Activated CD8-positive, alpha-beta memory T cell treated with anti-CD3 and anti-CD28 coated beads, Interleukin-2, amount 50 U/mL, for 24 hours (primary cell): Measurements from ENCODE around the gene LRRC75A.

ENCODE experiments used
- DNase-seq: peaks from one replicate; pipeline ENCODE4 v3.0.0-alpha.2; 2020; ENCODE audit errors: extremely low read depth

LRRC75A gene

DNA sequence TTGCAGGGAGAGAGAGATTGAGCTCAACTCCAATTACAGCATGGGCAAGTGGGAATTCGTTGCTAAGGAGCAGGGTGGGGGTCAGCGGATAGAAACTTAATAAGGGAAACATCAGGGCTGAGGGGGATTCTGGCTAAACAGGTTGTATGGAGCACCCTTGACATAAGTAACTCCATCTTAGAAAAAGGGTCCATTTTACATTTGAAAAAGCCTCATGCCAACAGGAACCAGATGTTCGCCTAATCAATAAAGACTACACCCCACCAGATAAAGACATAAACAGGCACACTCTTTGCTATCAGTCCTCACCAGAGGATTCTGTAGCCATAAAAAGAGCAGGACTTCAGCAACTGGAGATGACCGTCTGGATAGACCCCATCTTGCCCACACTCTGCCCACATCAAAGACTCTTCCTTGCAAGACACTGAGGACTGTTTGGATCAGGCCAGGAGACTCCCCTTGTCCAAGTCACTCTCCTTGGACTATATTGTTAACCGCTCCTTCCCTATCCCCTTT is 1.6 kb upstream of the LRRC75A start:
- no peak for DNase-seq

DNA sequence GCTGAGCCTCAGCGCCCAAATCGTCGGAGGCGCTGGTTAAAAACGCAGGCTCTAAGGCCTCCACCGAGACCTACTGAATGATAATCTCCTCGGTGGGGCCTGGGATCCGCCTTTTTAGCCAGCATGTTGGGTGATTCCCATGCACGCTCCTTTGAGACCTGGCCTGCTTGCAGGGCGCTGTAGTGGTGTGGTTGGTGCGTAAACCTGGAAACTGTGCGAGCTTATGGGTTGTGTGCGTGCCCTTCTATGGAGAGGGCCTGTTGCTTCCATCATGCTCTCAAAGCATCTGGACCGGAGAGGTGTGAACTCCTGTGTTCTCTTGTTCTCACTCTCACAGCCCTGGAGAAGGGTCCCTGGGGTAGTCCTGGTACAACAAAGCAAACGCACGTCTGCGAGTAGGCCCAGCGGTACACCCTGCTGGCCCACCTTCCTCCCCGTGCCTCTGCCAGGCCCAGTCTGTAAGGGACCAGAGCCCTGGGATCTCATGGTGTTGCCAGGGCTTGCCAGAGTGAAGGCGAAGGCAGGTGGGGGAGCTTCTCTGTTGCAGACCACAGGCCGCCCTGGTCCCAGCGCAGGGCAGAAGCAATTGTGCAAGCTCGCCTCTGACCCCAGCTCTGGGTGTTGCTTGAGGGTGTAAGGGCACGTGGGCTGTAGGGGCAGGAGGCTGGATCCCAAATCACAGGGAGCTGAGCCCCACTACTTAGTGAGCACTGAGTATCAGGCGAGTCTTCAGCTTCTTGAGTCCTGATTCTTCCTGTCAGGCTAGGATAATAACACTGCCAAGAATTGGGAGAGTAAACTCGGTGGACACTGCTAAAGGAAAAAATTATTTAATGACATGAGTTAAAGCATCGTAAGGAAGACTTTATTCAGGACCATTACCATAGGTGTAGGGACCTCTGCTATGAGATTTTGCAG is 879 bp upstream of the LRRC75A start:
- DNase-seq: no peak

DNA sequence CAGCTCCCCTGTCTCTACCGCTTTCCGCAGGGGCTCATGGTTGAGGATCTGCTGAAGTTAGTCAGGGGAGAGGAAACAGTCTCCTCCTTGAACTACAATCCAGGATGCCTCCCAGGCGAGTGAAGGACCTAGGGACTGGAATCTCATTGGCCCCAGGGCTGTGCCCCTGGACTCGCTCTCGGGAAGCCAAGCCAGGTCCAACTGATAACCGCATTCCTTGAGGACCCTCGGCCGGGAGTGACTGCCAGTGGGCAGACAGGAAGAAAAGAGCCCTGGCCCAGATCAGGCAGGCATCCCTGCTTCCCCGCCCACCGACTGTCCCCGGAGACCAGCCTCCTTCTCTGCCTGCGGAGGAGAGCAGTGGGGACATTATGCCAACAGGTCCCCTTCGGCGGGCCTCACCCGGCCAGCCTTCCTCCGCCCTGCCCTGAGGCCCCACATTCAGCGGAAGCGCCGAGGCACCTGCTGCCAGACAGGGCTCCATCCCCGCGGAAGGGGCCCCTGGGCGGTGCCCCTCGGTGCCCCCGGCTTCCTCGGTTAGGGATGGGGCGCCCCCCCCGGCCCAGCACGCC is 776 bp downstream of the LRRC75A start:
- no peak for DNase-seq

DNA sequence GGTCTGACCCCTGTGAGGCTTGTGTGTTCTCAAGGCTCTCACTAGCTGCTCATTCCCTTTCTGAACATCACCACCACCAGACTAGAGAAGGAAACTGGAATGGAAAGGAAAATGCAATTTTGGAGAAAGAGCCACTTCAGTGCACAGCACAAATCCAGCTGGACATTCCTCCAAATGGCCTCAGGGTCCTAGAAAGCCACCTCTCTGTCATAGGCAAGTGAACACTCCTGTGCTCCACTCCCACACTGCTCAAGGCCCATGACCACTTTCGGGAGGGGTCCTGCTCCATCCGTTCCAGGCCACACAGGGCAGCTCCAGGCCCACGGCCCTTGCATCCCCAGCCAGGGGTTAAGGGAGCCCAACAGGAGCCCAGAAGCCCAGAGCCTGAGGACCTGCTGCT is 2.6 kb downstream of the LRRC75A start:
- DNase-seq: no peak

DNA sequence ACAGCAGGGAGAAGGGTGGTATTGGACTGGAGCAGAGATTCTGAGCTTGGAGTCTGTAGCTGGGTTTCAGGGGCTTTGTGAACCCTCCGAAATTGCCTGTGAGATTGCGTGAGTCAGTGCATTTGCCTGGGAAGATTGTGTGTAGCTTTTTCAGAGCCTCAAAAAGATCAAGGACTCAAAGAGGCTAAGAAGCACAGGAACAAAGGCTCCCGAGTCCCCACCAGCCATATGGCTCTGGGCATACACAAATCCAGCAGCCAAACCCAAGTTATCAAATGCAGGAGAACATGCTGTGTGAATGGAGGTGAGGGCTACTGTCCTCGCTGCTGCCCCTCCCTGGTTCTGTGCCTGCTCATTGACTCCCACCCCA is 3.0 kb downstream of the LRRC75A start:
- DNase-seq: no peak

DNA sequence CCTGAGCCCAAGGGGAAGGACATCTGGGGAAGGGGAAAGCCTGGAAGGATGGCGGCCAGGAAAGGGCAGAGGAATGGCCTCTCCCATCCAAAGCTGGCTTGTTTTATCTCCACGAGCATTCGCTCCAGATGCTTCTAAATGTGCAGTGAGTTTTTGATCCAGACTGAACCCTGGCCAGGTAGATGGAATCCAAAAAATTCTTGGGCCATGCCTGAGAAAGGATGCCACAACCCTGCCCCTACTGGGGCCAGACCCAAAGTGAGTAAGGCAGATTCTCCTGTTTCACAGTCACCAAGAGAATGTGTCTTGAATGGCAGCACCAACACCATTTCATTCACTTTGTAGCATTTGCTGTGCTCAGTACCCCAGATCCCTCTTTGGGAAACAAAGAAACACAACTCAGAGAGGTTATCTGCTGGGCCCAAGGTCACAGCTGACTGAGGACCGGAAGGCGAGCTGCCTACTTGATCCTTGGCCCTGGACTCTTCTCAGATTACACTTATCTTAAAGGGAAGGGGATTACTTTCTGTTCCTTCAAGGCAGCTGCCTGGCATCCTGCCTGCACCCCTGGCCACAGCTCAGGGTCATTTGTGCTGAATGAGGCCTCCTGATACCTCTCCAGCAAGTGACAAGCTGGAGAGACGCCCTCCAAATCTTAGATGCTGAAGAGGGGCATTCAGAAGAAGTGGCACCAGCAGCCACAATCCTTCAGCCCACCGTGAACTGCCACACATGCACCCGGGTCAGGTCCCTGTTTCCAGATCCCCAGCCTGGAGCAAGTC is 3.6 kb downstream of the LRRC75A start:
- no peak for DNase-seq

DNA sequence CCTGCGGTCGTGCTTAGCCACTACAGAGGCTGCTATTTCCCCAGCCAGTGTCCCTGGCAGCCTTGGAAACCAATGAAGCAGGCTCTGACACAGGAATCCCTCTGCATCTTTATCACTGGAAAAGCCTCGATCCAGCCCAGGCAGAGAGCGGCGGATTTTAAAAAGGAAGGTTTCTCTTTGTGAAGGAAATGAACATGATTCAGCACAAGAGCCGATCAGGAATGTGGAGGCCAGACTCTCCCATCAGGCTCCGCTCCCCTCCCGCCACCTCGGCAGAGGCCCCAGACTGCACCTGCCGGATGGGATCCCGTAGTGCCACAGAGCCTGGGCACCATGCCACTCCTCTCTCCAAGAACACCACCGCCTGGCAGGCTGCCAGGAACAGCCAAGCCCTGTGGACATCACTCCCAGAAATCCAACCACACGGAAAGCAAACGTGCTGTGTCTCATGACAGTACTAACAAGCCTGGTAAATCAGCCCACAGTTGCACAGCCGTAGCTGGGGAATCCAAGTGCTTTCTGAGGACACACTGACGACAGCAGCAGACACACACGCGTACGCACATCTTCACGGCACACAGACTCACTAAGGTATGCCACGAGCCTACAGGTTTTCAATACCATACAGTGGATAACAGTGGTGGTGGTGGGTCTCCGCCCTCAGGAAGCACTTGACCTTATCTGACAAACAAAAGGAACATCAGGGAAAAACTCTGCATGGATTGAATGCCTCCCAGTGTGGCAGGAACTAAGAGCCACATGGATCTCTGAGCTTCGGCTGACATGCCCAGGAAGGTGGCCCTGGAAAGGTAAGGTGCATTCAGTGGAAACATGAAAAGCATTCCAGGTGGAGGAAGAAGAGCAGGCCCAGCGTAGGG is 5.4 kb downstream of the LRRC75A start:
- no peak for DNase-seq

DNA sequence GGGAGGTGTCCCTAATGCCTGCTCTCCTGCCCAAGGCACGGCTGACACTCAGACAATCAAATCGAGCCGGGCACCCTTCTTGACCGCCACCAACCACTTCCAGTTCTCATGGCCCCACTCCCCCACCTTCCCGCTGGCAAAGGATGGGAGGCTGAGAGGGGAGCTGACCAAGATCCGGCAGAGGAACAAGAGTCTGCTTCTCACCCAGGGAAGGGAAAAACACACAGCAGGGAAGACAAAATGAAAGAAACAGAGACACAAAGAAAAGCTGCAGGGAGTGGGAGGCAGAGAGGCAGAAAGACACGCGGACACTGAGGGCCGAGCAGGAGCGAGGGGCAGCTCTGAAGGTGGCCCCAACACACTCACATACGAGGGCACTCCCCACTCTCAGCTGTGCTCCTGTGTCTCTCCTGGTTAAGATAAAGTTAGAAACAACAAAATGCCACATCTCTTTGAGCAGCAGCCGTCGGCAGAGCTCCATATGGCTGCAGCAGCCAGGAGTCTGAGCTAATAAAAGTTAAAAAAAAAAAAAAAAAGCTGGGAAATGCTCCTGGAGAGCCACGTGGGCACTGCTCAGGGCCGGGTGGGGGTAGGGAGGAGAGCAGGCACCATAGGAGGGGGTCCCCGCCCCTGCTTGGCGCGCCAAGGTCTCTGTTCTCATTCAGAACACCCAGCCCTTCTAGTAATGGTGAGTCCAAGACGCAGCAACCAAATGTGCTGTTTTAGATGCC is 7.4 kb downstream of the LRRC75A start:
- no peak for DNase-seq

DNA sequence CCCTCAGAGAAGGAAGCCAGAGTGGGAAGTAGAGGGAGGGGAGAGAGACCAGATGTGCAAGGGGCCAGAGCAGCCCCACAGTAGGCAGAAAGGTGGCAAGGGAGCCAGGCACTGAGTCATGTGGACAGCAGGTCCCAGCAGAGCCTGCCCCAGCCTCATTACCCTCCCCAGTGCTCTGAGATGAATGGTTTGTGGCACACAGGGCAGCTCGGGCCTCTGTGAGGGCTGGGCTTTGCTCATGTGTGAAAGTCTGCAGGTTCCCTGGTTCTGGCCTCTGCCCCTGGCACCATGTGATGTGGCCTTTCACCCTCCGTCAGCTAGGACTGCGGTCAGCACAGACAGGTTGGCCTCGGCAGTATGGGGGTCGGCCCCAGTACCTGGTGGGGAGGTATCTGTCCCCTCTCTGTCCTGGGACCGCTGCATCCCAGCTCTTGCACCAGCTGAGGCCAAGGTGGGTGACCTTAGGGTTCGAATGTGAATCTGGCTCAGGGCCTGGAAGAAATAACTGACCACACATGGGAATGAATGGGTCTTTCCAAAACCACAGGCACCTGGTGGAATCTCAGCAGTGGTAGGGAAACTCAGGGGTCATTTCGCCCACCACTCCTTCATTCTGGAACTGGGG is 8.9 kb downstream of the LRRC75A start:
- DNase-seq: no peak

DNA sequence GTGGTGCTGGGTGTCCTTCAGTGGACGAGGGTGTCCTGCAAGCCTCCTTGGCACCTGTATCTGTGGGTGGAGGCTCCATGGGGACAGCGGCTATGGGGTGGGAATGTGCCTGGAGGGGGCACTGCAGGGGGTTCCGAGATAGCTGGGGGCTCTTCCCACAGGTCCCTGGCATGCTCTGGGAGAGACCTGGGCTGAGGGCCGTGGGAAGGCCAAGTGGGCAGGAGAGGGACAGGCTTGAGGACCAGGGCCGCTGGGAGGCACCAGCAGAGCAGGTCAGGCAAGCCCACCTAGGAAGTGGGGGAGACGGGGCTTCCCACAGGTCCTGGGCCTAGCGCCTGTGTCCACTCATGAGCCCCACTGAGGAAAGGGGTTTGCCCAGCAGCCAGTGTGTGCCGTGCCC is 9.7 kb downstream of the LRRC75A start:
- no peak for DNase-seq

DNA sequence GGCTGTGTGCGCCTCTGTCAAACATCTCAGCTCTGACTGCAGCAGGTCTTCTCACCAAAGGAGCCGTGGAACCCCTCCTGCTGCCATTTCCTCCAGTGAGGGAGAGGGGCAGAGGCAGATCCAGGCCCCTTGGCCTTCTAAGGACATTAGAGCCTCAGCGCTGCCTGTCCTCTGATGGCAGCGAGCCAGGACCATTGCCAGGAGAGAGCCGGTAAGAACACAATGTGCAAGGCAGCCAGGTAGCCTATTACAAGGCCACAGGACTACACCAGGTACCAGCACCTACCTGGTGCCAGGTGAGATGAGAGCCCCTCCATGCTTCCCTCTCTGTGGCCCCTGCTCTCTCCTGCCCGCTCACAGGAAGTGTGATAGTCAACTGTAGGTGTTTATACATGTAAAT is 11.0 kb downstream of the LRRC75A start:
- no peak for DNase-seq

DNA sequence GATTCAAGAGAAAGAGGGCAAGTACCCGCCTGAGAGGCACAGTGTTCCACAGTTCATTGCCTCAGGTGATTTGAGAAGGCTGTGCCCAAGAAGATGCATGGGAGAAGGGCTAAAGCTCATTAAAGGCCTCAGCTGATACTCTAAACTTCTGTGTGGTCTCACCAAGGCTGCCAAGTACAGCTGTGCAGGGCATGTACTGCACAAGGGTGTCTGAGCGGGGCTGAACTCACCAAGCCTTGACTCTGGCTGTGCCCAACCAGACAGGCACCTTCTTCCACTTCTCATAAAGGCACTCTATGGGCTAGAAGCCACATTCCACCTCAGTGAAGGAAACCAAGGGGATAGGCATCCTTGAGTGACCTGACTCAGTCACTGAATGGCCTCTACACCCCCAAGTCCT is 12.7 kb downstream of the LRRC75A start:
- no peak for DNase-seq

DNA sequence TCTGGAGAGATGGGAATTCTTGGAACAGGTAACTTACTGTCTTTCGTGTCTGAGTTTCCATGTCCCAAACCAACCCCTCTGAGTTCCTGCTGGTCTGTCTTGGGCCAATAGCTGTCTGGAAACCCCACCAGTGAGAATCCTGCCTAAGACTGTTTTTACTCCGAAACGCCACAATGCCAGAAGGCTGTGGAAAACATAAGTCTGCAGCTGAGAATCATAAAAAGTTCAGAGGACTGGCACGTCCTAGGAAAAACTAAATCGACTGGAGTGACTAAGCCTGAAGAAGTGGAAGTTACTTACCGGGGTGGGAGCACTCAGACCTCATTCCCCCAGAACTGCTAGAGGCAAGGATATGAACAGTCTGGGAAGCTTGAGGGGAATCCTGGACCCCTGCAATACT is 13.3 kb downstream of the LRRC75A start:
- no peak for DNase-seq

DNA sequence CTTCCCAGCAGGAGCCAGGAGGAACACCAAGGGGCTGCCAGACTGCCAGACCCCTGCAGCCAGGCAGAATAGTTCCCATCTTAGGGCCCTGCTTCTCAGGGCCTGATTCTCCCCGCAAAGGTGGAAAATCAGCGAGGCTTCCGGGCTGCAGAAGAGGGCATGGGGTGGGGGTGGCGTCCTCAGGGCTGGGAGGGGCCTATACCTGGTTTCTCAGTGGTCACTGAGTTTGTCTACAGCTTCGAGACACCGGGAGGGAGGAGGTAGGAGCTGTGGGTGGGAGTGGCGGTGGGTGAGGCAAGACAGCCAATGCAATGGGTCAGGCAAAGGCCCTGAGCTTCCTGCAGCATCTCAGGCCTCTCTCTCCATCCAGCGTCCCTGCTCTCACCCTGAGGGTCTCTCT is 14.3 kb downstream of the LRRC75A start:
- no peak for DNase-seq

DNA sequence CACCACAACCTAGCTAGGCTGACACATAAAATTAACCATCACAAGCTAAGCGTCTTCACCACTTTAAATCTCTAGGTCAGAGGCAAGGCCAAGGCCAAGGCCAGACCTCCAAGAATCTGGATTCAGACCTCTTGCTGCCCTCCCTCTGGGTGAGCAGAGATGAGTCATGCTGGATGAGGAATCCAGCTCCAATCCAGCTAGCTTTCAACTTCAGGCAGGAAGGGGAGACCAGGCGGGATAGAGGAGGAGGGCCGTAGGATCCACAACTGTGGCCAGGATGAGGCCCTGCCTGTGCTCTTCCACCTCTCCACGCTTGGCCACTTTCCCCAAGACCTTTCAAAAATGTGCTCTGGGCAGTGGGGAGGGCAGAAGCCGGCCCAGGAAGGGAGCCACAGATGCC is 14.7 kb downstream of the LRRC75A start:
- no peak for DNase-seq

DNA sequence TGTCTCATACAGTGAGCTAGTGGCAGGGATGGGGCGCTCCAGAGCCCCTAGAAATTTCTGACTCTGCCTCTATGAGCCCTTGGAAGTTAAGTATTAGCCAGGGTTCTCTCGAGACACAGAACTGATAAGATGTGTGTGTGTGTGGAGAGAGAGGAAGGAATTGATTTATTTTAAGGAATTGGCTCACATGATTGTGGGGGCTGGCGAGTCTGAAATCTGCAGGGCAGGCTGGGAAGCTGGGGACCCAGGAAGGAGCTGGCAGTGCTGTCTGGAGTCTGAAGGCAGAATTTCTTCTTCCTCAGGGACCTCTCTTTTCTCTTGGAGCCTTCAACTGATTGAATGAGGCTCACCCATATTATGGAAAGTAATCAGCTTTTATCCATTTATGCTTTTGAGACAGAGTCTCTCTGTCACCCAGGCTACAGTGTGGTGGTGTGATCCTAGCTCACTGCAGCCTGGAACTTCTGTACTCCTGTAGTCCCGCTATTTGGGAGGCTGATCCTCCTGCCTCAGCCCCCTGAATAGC is 16.8 kb downstream of the LRRC75A start:
- no peak for DNase-seq

DNA sequence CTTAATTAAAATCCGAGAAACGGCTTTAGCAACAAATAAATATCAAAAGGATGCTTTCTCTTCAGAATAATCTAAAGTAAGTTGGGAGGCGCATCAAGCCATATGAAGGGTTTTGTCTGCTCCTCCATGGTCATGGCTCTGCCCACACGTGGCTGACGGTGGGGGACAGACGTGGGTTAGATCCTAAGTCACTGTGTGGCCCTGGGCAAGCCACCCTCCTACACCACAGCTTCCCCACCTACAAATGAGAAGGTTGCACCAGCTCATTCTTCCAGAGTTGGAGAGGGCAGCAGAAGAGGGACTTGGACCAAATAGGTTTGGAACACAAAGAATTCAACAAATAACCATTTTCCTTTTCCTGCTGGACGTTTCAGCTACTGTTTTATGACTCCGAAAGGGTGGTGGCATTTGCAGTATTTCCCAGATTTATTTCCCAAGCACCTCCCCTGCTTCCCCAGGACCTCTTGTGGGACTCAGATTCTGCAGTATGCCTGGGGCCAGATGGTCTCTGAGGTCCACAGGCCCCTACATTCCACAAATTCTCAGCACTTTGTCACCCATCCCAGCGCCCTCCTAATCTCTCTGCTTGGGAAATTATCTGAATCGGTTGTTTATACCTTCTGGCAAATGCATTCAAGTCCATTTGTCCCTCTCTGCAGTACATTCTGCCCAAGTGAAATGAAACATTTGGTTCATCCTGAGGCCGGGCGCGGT is 17.8 kb downstream of the LRRC75A start:
- no peak for DNase-seq

DNA sequence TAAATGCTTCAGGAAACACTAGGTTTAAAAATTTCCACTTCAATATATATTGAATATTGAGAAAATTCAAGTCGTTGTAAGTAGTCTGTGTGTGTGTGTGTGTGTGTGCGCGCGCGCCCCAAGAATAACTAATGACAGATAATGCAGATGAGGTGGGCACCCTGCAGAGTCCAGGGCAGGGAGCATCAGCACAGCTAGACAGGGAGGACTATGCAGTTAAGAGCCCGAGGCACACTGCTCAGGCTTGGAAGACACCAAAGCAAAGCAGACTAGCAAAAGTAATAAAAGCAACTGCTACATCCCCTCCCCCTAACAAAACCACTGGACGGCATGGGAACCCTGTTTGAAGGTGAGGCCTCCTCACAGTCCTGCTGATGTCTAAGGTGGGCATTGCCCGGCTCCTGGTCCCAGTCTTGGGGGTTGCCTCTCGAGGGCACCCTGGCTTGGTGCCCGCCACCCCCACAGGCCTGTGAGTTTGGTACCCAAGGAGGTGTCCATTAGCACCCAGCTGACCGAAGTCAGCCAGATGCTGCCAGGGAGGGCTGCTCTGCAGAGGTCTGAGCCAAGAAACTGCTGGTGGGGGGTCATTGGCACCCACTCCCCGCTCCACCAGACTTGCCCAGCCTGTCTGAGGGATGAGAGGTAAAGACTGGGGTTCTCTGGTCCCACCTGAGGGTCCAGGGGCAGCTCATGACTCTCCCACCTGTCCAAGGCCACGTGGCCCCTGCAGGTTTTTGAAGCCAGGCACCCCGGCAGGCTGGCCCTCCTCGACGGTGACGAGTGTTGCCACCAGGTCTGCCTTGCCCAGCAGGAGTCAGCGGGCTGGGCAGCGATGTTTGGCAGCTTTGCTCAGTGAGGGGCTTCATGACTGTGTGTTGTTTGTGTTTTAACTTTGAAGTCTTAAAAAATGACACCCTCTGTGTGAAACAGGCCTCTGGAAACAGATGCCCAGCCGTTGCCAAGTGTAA is 18.7 kb downstream of the LRRC75A start:
- no peak for DNase-seq
